Endothelial cell (in vitro differentiated cells): ENCODE results near the gene PRRC2B. TPM values are rescaled to one million over a fixed set of nuclear protein-coding genes. Genes with fewer than 3 reads are reported as not detected.

Source experiments
- DNase-seq: peaks from one replicate; pipeline ENCODE4 v3.0.0; 2021; ENCODE audit warnings: low spot score
- H3K27ac Mint-ChIP-seq: one replicate; pipeline ENCODE4 v1.8.0; 2021; ENCODE audit warnings: mixed read lengths, inconsistent platforms; ENCODE audit not compliant: unreplicated experiment
- H3K27me3 Mint-ChIP-seq: one replicate; pipeline ENCODE4 v1.8.0; 2021; ENCODE audit warnings: mild to moderate bottlenecking, moderate library complexity, mixed read lengths, inconsistent platforms; ENCODE audit not compliant: unreplicated experiment
- H3K36me3 Mint-ChIP-seq: one replicate; pipeline ENCODE4 v1.8.0; 2021; ENCODE audit warnings: mild to moderate bottlenecking, low read depth, mixed read lengths, inconsistent platforms; ENCODE audit not compliant: unreplicated experiment
- H3K4me1 Mint-ChIP-seq: one replicate; pipeline ENCODE4 v1.8.0; 2021; ENCODE audit warnings: mild to moderate bottlenecking, mixed read lengths, inconsistent platforms; ENCODE audit not compliant: unreplicated experiment
- H3K4me3 Mint-ChIP-seq: one replicate; pipeline ENCODE4 v1.8.0; 2021; ENCODE audit warnings: mild to moderate bottlenecking, mixed read lengths, inconsistent platforms; ENCODE audit not compliant: unreplicated experiment
- H3K9me3 Mint-ChIP-seq: one replicate; pipeline ENCODE4 v1.8.0; 2021; ENCODE audit warnings: mixed read lengths, inconsistent platforms; ENCODE audit not compliant: unreplicated experiment
- CTCF ChIP-seq: fragments of 200-600 bp; sonication (generic); IDR thresholded peaks from one replicate; pipeline ENCODE4 v1.5.0; 2021; ENCODE audit warnings: antibody characterized with exemption; ENCODE audit not compliant: unreplicated experiment
- total RNA-seq: library from RNA; stranded (reverse); fragmentation: NEBNext Ultra II Directional; extraction: Animal tissue kit (Norgen Biotek cat#: 25700); gene quantifications from one replicate; pipeline ENCODE4 v1.2.1, GENCODE V29; 2021; ENCODE audit not compliant: unreplicated experiment

Gene PRRC2B
- total RNA-seq, 1 donor from 2014 or later = 350 TPM

GRCh38 chr9:131534721-131535237, 140.9 kb downstream of the PRRC2B start:
- TF ChIP-seq CTCF = no peak
- Mint-ChIP-seq H3K4me1 (no peaks in the 10 kb centered on the region), H3K27me3 (no peaks in the 10 kb centered on the region), H3K9me3 (no peaks in the 10 kb centered on the region), H3K4me3 (no peak overlapping the region), H3K27ac (peak overlapping the region; percentile 36), H3K36me3 (peaks cover 7% of the 10 kb centered on the region)
- no peak for DNase-seq

GRCh38 chr9:131537946-131538345, 144.1 kb downstream of the PRRC2B start:
- peaks cover 1% of the 10 kb centered on the region for H3K27me3 Mint-ChIP-seq
- no peaks in the 10 kb centered on the region for H3K9me3 Mint-ChIP-seq
- TF ChIP-seq CTCF = no peak
- DNase-seq = no peak
- H3K27ac Mint-ChIP-seq = no peak overlapping the region
- no peak overlapping the region for H3K4me3 Mint-ChIP-seq
- peaks cover 7% of the 10 kb centered on the region for H3K36me3 Mint-ChIP-seq
- no peaks in the 10 kb centered on the region for H3K4me1 Mint-ChIP-seq

GRCh38 chr9:131539223-131539923, 145.5 kb downstream of the PRRC2B start:
- no peak overlapping the region for H3K27ac Mint-ChIP-seq
- H3K4me1 Mint-ChIP-seq = no peaks in the 10 kb centered on the region

GRCh38 chr9:131543141-131543540, 149.3 kb downstream of the PRRC2B start:
- H3K36me3 Mint-ChIP-seq = peaks cover 16% of the 10 kb centered on the region
- DNase-seq = no peak
- peaks cover 9% of the 10 kb centered on the region for H3K4me1 Mint-ChIP-seq
- H3K27me3 Mint-ChIP-seq = peaks cover 29% of the 10 kb centered on the region
- no peak overlapping the region for H3K27ac Mint-ChIP-seq
- H3K9me3 Mint-ChIP-seq = peaks cover 8% of the 10 kb centered on the region
- TF ChIP-seq CTCF = no peak
- no peak overlapping the region for H3K4me3 Mint-ChIP-seq

More at GRCh38 chr9:131539223-131539923, 145.5 kb downstream of the PRRC2B start:
- H3K36me3 Mint-ChIP-seq = peaks cover 11% of the 10 kb centered on the region
- peaks cover 7% of the 10 kb centered on the region for H3K27me3 Mint-ChIP-seq
- no peak for DNase-seq
- no peak overlapping the region for H3K4me3 Mint-ChIP-seq
- TF ChIP-seq CTCF = no peak
- H3K9me3 Mint-ChIP-seq = peaks cover 7% of the 10 kb centered on the region
